Adrenal gland (tissue), 19 donors: ENCODE results near the gene COMMD4. TPM values are rescaled to one million over a fixed set of nuclear protein-coding genes. Genes with fewer than 3 reads are reported as not detected.
"Not testable (repeated sequence)": the region's sequence is repeated elsewhere in the genome, so short reads cannot be mapped to it uniquely, and the experiment has no call there.

Experiments used
- DNase-seq, 7 donors: peaks; one replicate each; pipeline ENCODE4 v3.0.0-alpha.2; 2019 to 2020
- H3K27ac ChIP-seq, 5 donors: fragments of 200-600 bp; sonication (generic) in 4 of 5; 1 replicate in 3 of 5; 2 replicates in 2 of 5; pipeline versions ENCODE4 v1.5.1 to v1.8.0; 2016 to 2020; ENCODE audit warnings: mild to moderate bottlenecking in 1 of 5
- H3K27me3 ChIP-seq: fragments of 200-600 bp; 2 replicates; pipeline ENCODE4 v1.8.0; 2021
- H3K36me3 ChIP-seq, 2 donors: fragments of 200-600 bp; replicated peaks in 1 of 2; 1 replicate in 1 of 2; 2 replicates in 1 of 2; pipeline versions ENCODE4 v1.5.1 to v1.8.0; 2018 to 2022
- H3K4me1 ChIP-seq, 2 donors: fragments of 200-600 bp; replicated peaks in 1 of 2; 1 replicate in 1 of 2; 2 replicates in 1 of 2; pipeline versions ENCODE4 v1.5.1 to v1.8.0; 2018 to 2021
- H3K4me3 ChIP-seq, 4 donors: fragments of 200-600 bp; sonication (generic) in 3 of 4; one replicate each; pipeline ENCODE4 v1.5.1; 2016 to 2018
- H3K9me3 ChIP-seq, 3 donors: fragments of 200-600 bp; sonication (generic) in 1 of 3; replicated peaks in 1 of 3; 1 replicate in 2 of 3; 2 replicates in 1 of 3; pipeline versions ENCODE4 v1.5.1 to v1.8.0; 2016 to 2021
- POLR2A ChIP-seq, 2 donors: fragments of 450-650 bp; IDR thresholded peaks; one replicate each; pipeline ENCODE4 v1.6.1; 2017; ENCODE audit warnings: antibody characterized with exemption in 2 of 2, mild to moderate bottlenecking in 2 of 2, moderate library complexity in 1 of 2
- WGBS, 4 donors: extraction: QIAGEN DNeasy Blood & Tissue Kit in 2 of 4; methylation state at CpG; one replicate each; pipeline versions ENCODE4 v1.1.5 to v1.1.7; 2013 to 2017; 5-methylcytosine and 5-hydroxymethylcytosine counted together
- intact Hi-C, 2 donors: fragments of 100-400 bp; cut with DNase I; formaldehyde crosslinking; loops; one replicate each; pipeline versions ENCODE4 v1.14.1 to v1.15.0; 2022 to 2023
- long read RNA-seq, 10 donors: library from polyadenylated mRNA in 3 of 10; unstranded in 2 of 10; stranded (forward) in 1 of 10; transcript quantifications; one replicate each; pipeline ENCODE4 v2.0.0 and lab custom pipeline, GENCODE V29; 2021 to 2026
- polyA plus RNA-seq, 3 donors: library from polyadenylated mRNA; stranded (reverse); fragments of 200-250 nt in 2 of 3; fragments of 350-450 nt in 1 of 3; fragmentation: Illumina TruSeq in 1 of 3; extraction: RNeasy Lipid Tissue Mini Kit (QIAGEN cat#74804) in 1 of 3; gene quantifications; one replicate each; pipeline ENCODE4 v1.2.3, GENCODE V29; 2013 to 2014
- total RNA-seq, 9 donors: library from RNA; depleted of rRNA in 4 of 9; stranded (reverse); fragments of >200 nt in 4 of 9; fragments of 120-200 nt in 1 of 9; fragmentation: NEBNext Ultra II Directional in 1 of 9; extraction: Animal tissue kit (Norgen Biotek cat#: 25700) in 1 of 9; gene quantifications; one replicate each; pipeline versions ENCODE4 v1.1.0 to v1.2.4, GENCODE V29; 2013 to 2023
- TF ChIP-seq, protein P1 (sequence below), 6 experiments: fragments of 450-650 bp in 4 of 6; fragments of 200-600 bp in 2 of 6; sonication (generic) in 1 of 6; IDR thresholded peaks; 1 replicate in 5 of 6; 2 replicates in 1 of 6; pipeline versions ENCODE4 v1.5.1 to v1.8.0; 2016 to 2021; ENCODE audit warnings: antibody characterized with exemption in 6 of 6, mild to moderate bottlenecking in 2 of 6, moderate library complexity in 1 of 6
- donor health status: healthy with polysubstance abuse.
- donor health status: Bipolar disorder and iron deficiency.
- donor health status: DM: yes; HTN: yes; CAD: no.
- donor health status: DM: no; HTN: no; CAD: no.
- donor health status: DM: no; HTN: no; CAD: no.
- donor health status: DM: yes; HTN: yes; CAD: no.

The COMMD4 gene
- 100 to 1,000 TPM in 6 of 9 donors, 10 to 100 TPM in 3; 91.1 to 153 (median 110) TPM for total RNA-seq
- 100 to 1,000 TPM in 2 of 3 donors, 10 to 100 TPM in 1; 35.9 to 254 (median 210) TPM for polyA plus RNA-seq
- long read RNA-seq, donor 1, full-length matches to known transcripts: 37 of 70 reads
- long read RNA-seq, donor 1, partial matches to known transcripts: 33 of 70 reads
- long read RNA-seq, donor 1, other reads (novel, unspliced or antisense): 0 of 70 reads
- long read RNA-seq, donor 2, full-length matches to known transcripts: 20 of 27 reads
- long read RNA-seq, donor 2, partial matches to known transcripts: 7 of 27 reads
- long read RNA-seq, donor 2, other reads (novel, unspliced or antisense): 0 of 27 reads
- long read RNA-seq, donor 3, full-length matches to known transcripts: 22 of 22 reads
- long read RNA-seq, donor 3, partial matches to known transcripts: 0 of 22 reads
- long read RNA-seq, donor 3, other reads (novel, unspliced or antisense): 0 of 22 reads
- long read RNA-seq, donor 4, full-length matches to known transcripts: 66 of 87 reads
- long read RNA-seq, donor 4, partial matches to known transcripts: 11 of 87 reads
- long read RNA-seq, donor 4, other reads (novel, unspliced or antisense): 10 of 87 reads
- long read RNA-seq, donor 5, transcript COMMD4-201 (8 exons, 1,067 nt): major isoform, 74 of 99 reads
- long read RNA-seq, donor 5, partial matches to known transcripts: 7 of 99 reads
- long read RNA-seq, donor 5, other reads (novel, unspliced or antisense): 15 of 99 reads
- long read RNA-seq, donor 6, transcript COMMD4-201 (8 exons, 1,067 nt): major isoform, 36 of 51 reads
- long read RNA-seq, donor 6, partial matches to known transcripts: 9 of 51 reads
- long read RNA-seq, donor 6, other reads (novel, unspliced or antisense): 4 of 51 reads
- long read RNA-seq, donor 7, full-length matches to known transcripts: 20 of 25 reads
- long read RNA-seq, donor 7, partial matches to known transcripts: 5 of 25 reads
- long read RNA-seq, donor 7, other reads (novel, unspliced or antisense): 0 of 25 reads
- long read RNA-seq, donor 8, full-length matches to known transcripts: 34 of 52 reads
- long read RNA-seq, donor 8, partial matches to known transcripts: 18 of 52 reads
- long read RNA-seq, donor 8, other reads (novel, unspliced or antisense): 0 of 52 reads
- long read RNA-seq, donor 9, full-length matches to known transcripts: 32 of 32 reads
- long read RNA-seq, donor 9, partial matches to known transcripts: 0 of 32 reads
- long read RNA-seq, donor 9, other reads (novel, unspliced or antisense): 0 of 32 reads
- long read RNA-seq, donor 10, full-length matches to known transcripts: 10 of 15 reads
- long read RNA-seq, donor 10, partial matches to known transcripts: 5 of 15 reads
- long read RNA-seq, donor 10, other reads (novel, unspliced or antisense): 0 of 15 reads

DNA sequence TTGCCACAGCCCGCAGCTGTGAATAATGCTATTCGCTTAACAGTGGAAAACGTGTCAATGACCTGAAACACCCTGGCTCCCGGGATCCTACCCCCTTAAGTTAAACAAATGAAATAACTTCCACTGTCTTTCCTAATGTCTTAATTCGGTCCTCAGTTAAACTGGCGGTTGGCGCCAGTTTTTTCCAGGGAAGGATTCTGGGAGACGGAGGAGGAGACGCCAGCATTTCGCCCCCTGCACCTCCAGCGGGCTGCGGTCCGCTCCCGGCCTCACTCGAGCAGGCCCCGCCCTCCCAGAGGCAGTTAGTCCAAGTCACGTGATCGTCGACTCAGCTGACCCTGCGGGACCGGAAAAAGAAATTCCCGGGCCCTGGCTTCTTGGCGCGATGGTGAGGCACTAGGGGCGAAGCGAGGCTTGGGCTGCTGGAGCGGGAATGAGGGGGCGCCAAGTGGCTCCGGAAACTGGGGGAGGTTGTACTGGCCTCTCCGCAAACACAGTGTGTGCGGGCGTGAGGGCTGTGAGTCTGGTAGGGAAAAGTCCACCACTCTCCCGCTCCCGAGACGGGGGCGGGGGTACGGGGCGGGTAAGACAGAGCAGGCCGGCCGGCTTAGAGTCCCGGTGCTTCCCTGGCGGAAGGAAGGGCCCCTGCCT, at the start of gene COMMD4:
Gene COMMD4 (plus strand): TSS at position 359 of the 651 bp plus-strand sequence. CDS start 27 bp downstream, at position 386.
- peak; percentile 36 to 52 for TF ChIP-seq POLR2A (IDR thresholded peaks at IDR 0.05)
- TF ChIP-seq, protein P1, sequence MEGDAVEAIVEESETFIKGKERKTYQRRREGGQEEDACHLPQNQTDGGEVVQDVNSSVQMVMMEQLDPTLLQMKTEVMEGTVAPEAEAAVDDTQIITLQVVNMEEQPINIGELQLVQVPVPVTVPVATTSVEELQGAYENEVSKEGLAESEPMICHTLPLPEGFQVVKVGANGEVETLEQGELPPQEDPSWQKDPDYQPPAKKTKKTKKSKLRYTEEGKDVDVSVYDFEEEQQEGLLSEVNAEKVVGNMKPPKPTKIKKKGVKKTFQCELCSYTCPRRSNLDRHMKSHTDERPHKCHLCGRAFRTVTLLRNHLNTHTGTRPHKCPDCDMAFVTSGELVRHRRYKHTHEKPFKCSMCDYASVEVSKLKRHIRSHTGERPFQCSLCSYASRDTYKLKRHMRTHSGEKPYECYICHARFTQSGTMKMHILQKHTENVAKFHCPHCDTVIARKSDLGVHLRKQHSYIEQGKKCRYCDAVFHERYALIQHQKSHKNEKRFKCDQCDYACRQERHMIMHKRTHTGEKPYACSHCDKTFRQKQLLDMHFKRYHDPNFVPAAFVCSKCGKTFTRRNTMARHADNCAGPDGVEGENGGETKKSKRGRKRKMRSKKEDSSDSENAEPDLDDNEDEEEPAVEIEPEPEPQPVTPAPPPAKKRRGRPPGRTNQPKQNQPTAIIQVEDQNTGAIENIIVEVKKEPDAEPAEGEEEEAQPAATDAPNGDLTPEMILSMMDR (IDR thresholded peaks at IDR 0.05): peak in 1 of 6 experiments; percentile 11
- no peaks in the 10 kb centered on the region for H3K9me3 ChIP-seq
- H3K4me1 ChIP-seq: peaks cover 4 to 12% of the 10 kb centered on the region in 2 donors
- H3K27ac ChIP-seq: peak within 1 kb of the TSS in 3 of 5 donors; percentile 32 to 78 (median 64)
- peak; percentile 95 to 99 (median 98) for DNase-seq
- 0 to 1% (median 0%) methylated on average over 21 to 42 of the region's 42 CpGs for WGBS, 4 donors
- no peaks in the 10 kb centered on the region for H3K27me3 ChIP-seq
- peaks cover 0 to 22% of the 10 kb centered on the region in 2 donors for H3K36me3 ChIP-seq
- intact Hi-C loops: no loop called here
- peak within 1 kb of the TSS; percentile 4 to 83 (median 44) for H3K4me3 ChIP-seq

DNA sequence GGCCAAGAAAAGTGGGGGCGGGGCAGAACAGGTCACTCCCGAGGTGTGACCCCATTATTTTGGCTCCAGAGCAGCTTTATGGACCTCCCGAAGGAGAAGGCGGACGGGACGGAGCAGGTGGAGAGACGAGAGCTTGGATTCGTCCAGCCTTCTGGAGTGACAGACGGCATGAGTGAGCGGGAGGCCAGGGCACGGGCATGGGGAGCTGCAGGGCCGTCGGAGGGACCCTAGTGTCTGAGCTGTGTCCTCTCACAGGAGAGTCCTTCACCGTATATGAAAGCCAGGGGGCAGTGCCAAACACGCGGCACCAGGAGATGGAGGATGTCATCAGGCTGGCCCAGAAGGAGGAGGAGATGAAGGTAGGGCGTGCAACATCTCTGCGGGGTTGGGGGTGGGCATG, 42.2 kb upstream of the COMMD4 start:
- H3K4me1 ChIP-seq, H3K27me3 ChIP-seq, H3K36me3 ChIP-seq, DNase-seq, H3K27ac ChIP-seq, H3K4me3 ChIP-seq, intact Hi-C loops, H3K9me3 ChIP-seq: not testable (repeated sequence)
- WGBS, 4 donors: 63 to 68% methylated on average over 3 to 6 of the region's 18 CpGs; no CpG with 5 or more reads in 2 of the 4 donors

DNA sequence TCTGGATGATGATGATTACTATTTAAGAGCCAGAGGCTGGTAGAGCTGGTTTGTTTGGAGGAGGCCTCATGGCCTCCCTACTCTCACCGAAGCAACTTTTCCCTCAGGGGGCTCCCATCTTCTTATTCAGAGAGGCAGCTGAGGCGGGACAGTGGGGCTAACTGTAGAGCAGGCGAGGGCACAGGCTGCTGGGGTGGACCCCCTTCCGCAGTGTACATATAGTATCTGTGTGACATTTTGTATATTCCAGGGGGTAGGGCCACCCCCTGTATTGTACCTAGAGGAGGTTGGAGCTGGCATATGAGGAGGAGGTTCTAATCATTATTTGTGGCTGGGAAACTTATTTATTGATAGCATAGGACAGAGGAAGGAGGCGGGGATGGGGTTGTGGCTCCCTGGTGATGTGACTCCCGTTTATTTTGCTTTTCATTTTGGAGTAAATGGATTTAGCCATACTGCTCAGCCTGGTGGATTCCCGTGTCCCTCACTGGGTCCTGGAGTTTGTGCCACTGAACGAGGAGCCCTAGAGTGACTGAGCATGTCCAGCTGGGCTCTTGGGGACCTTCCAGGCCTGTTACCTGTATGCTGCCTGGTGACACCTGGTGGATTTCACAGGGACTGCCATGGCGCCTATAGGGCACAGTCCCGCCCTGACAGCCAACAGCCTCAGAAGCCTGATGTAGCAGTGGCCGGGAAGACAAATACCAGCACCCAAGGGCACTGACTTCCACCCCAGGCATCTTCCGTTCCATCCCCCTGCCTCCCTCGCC, 37.1 kb upstream of the COMMD4 start:
- H3K36me3 ChIP-seq, H3K9me3 ChIP-seq, H3K27ac ChIP-seq, H3K4me1 ChIP-seq, H3K4me3 ChIP-seq, H3K27me3 ChIP-seq, intact Hi-C loops: not testable (repeated sequence)
- DNase-seq: peak in 2 of 7 donors; percentile 30 to 44
- WGBS, 4 donors: 65 to 86% (median 75%) methylated on average over 1 to 6 of the region's 13 CpGs; no CpG with 5 or more reads in 1 of the 4 donors

DNA sequence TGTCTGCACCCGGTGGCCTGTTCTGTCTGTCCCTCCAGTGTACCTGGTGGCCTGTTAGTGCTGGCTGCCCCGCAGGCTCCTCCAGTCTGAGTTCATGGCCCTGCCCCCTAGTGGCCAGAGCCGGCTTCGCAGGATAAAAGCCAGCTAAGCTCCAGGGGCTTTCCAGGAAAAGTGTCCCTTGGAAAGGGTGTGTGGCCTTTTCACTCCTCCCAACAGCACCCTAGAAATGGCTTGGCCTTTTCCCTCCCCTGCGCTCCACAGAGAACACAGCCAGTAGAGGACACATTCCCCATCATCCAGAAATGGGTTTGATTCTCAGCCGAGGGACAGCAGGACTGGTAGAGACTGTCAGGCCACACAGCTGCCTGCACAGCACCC, 36.6 kb upstream of the COMMD4 start:
- intact Hi-C loops, H3K27ac ChIP-seq, H3K27me3 ChIP-seq, H3K4me3 ChIP-seq, H3K9me3 ChIP-seq, H3K36me3 ChIP-seq, H3K4me1 ChIP-seq: not testable (repeated sequence)
- peak; percentile 60 to 79 (median 70) for DNase-seq
- TF ChIP-seq, protein P1 (IDR thresholded peaks at IDR 0.05): peak; percentile 11 to 60 (median 34)
- 2 to 20% (median 19%) methylated on average over 1 to 6 of the region's 6 CpGs; no CpG with 5 or more reads in 1 of the 4 donors for WGBS, 4 donors

DNA sequence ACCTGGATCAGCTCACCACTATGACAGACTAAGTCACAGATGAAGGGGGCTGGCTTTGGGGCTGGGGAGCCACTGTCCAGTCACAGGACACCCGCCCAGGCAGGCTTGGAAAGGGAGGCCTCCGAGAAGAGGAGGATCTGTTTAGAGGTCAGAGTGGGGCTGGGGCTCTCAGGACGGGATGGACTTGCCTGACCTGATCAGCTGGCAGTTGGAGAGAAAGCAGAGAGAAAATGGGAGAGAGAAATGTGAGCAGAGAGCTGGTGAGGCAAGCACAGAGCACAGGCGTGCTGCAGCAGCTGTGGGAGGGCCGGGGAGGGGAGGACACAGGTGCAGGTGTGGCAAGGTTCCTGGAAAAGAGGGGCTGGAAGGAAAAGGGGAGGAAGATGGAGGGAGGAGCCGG, 35.8 kb upstream of the COMMD4 start:
- not testable (repeated sequence) for H3K36me3 ChIP-seq, H3K9me3 ChIP-seq, H3K27me3 ChIP-seq, DNase-seq, H3K4me3 ChIP-seq, H3K27ac ChIP-seq, H3K4me1 ChIP-seq
- 60 to 71% (median 65%) methylated on average over 5 to 6 of the region's 6 CpGs for WGBS, 4 donors
- intact Hi-C loops: loop anchor here in 1 of 2 donors (10.0 kb wide), 1 partner anchor 275 kb away; the partner anchor contains the start of gene PPCDC
